Measurements from ENCODE around the gene BRAF.
A peak's percentile ranks its signal among the peaks of the same experiment; 100 is the strongest.

GRCh38 chr7:140945940-140946339, 21.2 kb upstream of the BRAF start:
- TF ChIP-seq MYNN (tag by site-specific recombination; IDR thresholded peaks at IDR 0.05; ENCODE audit: borderline replicate concordance) (no peak), ZNF580 (tag by site-specific recombination; IDR thresholded peaks at IDR 0.05) (peak; percentile 80), ZNF449 (tag by site-specific recombination; IDR thresholded peaks at IDR 0.05) (no peak), WT1 (tag by site-specific recombination; IDR thresholded peaks at IDR 0.05) (no peak), ATF2 (tag by site-specific recombination; IDR thresholded peaks at IDR 0.05; ENCODE audit: low read depth) (no peak), TCF7L2 (IDR thresholded peaks at IDR 0.05; ENCODE audit: borderline replicate concordance, low read depth, low read length) (0 out of 2 replicates have a peak, but pooled peaks have one; percentile 30), CTCF (tag by site-specific recombination; IDR thresholded peaks at IDR 0.05) (no peak), ZNF239 (tag by site-specific recombination; IDR thresholded peaks at IDR 0.05) (no peak), ZBTB44 (tag by site-specific recombination; IDR thresholded peaks at IDR 0.05) (no peak), ZNF398 (tag by site-specific recombination; IDR thresholded peaks at IDR 0.05) (no peak), ZNF23 (tag by site-specific recombination; IDR thresholded peaks at IDR 0.05; ENCODE audit: borderline replicate concordance) (no peak)

All from HEK293 (cell line).